ENCODE data around the gene SLC22A14.

SLC22A14 gene

DNA sequence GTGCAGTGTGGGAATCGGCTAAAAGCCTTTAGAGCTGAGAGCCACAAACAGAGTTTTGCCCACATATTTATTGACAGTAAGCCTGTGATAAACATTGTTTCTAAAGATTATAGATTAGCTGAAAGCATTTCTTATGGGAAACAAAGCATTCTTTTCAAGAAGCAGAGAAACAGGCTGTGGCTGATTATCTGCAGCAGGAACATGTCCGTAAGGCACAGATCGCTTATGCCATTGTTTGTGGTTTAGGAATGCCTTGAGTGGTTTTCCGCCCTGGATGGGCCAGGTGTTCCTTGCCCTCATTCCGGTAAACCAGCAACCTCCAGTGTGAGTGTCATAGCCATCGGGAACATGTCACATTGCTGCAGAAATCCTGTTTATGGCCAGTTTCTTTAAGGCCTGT lies 76.9 kb downstream of the SLC22A14 start:
- Mint-ChIP-seq H3K4me3 (no peak overlapping the region), H3K9me3 (no peaks in the 10 kb centered on the region), H3K36me3 (peaks cover 11% of the 10 kb centered on the region), H3K27me3 (no peaks in the 10 kb centered on the region), H3K4me1 (peaks cover 4% of the 10 kb centered on the region), H3K27ac (no peak overlapping the region)
- CTCF ChIA-PET = no interaction called here
- no peak for DNase-seq

DNA sequence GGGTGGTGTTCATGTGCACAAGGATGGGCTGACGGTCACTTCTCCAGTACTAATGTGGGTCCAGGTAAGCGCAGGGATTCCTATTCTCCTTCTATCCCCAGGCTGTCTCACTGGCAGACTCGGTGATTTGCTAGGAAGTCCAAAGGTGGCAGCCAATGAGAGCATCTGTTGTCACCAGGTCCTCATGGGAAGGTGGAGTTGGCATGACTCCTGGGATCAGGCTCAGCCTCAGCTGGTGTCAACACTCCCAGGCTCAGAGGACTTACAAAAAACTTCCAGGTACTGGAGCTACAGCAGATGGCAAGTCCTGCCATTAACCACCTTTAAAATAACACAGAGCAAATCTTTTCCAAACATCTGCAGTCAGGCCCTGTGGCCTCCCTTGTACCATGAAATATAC lies 78.3 kb downstream of the SLC22A14 start:
- H3K36me3 Mint-ChIP-seq = peaks cover 11% of the 10 kb centered on the region
- no peaks in the 10 kb centered on the region for H3K27me3 Mint-ChIP-seq
- peaks cover 9% of the 10 kb centered on the region for H3K4me1 Mint-ChIP-seq
- CTCF ChIA-PET = interaction anchor here (1.2 to 1.5 kb wide), 2 partner anchors 14 to 244 kb away, joined by 3 to 4 read pairs; partner anchors contain the start of gene XYLB
- no peak overlapping the region for H3K4me3 Mint-ChIP-seq
- no peak for DNase-seq
- H3K9me3 Mint-ChIP-seq = no peaks in the 10 kb centered on the region
- H3K27ac Mint-ChIP-seq = no peak overlapping the region

DNA sequence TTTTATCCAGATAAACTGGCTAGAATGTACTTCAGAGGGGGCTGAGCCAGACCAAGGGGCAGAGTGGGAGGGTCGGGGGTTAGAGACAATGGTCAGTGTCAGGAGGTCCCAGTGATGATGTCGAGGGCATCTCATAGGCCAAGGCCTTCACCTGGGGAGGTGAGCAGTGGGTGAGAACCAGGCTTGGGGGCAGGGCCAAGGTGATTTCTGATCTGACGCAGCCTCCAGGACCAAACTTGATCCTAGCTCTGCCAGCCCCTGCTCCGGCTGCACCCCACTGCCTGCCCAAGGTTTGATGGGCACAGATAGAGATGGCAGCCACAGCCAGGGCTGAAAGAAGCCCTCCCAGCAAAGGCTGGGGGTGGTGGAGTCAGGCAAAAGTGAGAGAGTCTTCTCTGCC lies 79.4 kb downstream of the SLC22A14 start:
- Mint-ChIP-seq H3K27me3 (no peaks in the 10 kb centered on the region), H3K27ac (no peak overlapping the region), H3K36me3 (peaks cover 11% of the 10 kb centered on the region), H3K9me3 (no peaks in the 10 kb centered on the region), H3K4me1 (peaks cover 9% of the 10 kb centered on the region), H3K4me3 (no peak overlapping the region)
- no peak for DNase-seq
- CTCF ChIA-PET = interaction anchor here (1.2 to 1.5 kb wide), 2 partner anchors 15 to 245 kb away, joined by 3 to 4 read pairs; partner anchors contain the start of gene XYLB

DNA sequence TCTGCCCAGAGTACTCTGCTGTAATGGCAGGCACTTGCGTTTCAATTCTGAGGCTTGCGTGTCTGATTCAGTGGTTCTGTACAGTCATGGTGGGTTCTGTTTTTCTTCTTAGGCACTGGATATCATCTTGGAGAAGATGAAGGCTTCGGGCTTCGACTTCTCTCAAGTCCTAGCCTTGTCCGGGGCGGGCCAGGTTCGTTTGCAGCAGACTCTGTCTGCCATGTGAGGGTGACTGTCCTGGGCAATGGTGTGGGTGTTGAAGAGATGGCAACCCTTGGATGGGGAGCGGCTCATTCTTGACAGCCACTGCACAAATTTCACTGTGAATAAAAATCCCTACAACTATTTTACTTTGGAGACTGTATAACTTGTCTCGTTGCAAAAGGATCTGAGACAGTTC lies 80.7 kb downstream of the SLC22A14 start:
- peaks cover 11% of the 10 kb centered on the region for H3K36me3 Mint-ChIP-seq
- CTCF ChIA-PET = interaction anchor here (1.0 kb wide), 1 partner anchor 245 kb away, joined by 3 read pairs; no protein-coding TSS in a partner anchor
- H3K9me3 Mint-ChIP-seq = no peaks in the 10 kb centered on the region
- no peak for DNase-seq
- no peak overlapping the region for H3K4me3 Mint-ChIP-seq
- no peaks in the 10 kb centered on the region for H3K27me3 Mint-ChIP-seq
- no peak overlapping the region for H3K27ac Mint-ChIP-seq
- H3K4me1 Mint-ChIP-seq = peaks cover 9% of the 10 kb centered on the region

DNA sequence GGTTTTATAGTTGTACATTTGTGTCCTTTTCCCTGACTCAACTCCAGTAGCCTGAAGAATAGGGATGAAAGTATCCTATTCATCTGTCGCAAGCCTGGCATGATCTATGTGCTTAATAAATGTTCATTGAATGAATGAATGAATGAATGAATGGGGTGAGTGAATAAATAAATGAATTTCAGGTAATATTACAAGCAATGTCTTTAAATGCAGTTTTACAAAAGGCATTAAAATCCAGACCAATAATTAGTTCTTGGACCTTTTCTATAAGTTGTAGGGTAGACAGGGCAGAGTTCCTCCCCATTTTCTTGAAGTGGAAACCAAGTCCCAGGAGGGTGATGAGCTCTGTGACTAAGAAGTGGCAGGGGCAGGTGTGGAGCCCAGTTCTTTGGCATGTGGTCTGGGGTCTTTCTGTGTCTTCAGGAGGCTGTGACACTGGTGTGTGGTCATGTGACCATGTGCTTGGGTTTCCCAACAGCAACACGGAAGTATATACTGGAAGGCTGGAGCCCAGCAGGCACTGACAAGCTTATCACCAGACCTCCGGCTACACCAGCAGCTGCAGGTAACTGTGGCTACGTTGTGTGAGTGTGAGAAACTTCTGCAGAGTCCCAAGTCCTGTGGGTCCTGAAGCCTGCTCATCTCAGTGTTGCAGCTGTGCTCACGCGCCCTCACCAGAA lies 82.8 kb downstream of the SLC22A14 start:
- Mint-ChIP-seq H3K9me3 (peaks cover 2% of the 10 kb centered on the region), H3K4me1 (peaks cover 9% of the 10 kb centered on the region), H3K4me3 (no peak overlapping the region), H3K27me3 (no peaks in the 10 kb centered on the region), H3K36me3 (peaks cover 16% of the 10 kb centered on the region), H3K27ac (no peak overlapping the region)
- no peak for DNase-seq
- CTCF ChIA-PET = interaction anchor here (1.8 kb wide), 1 partner anchor 19 kb away, joined by 7 read pairs; the partner anchor contains the start of gene XYLB

DNA sequence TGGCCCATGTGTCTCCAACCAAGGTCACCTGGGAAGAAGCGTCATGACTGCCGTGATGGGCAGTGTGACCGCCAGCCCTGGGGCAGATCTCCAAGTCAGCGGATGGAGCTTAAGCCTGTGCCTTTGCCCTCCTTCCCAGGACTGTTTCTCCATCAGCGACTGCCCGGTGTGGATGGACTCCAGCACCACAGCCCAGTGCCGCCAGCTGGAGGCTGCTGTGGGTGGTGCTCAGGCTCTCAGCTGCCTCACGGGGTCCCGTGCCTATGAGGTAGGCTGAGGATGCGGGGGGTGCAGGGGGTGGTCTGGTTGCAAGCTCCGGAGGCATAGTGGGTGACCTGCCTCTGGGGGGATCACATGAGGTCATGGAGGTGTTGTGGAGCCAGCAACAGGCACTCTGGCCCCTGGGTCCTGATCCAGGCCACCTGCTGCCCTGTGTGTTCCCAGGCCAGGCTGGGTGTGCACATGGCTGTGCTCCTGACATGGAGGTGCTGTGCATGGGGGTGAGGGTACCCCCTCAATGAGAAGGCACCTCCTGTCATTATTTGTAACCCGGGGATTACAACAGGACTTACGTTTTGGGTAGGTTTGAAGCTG lies 83.5 kb downstream of the SLC22A14 start:
- CTCF ChIA-PET = interaction anchor here (1.8 kb wide), 1 partner anchor 19 kb away, joined by 7 read pairs; the partner anchor contains the start of gene XYLB
- Mint-ChIP-seq H3K4me3 (no peak overlapping the region), H3K27ac (no peak overlapping the region), H3K27me3 (no peaks in the 10 kb centered on the region), H3K9me3 (peaks cover 2% of the 10 kb centered on the region), H3K36me3 (peaks cover 20% of the 10 kb centered on the region), H3K4me1 (peaks cover 9% of the 10 kb centered on the region)
- no peak for DNase-seq

DNA sequence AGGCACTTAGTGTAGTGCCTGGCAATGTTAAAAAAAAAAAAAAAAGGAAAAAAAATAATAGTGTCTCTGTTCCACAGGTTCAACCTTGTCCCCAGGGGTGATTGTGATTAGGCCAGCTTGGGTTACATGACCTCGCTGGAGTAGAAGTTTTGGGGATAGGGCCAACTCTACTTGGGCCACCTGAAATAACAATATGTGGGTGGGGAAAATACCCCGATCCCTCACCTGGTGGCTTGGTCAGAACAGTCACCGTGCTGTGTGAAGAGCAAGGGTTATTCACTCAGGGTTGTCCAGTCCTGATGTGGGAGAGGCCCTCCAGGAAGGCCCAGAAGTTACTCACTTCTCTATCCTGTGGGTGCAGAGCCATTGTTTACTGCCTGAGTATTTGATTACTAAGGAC lies 84.0 kb downstream of the SLC22A14 start:
- Mint-ChIP-seq H3K27me3 (no peaks in the 10 kb centered on the region), H3K9me3 (peaks cover 2% of the 10 kb centered on the region), H3K27ac (no peak overlapping the region), H3K4me3 (no peak overlapping the region), H3K4me1 (peaks cover 9% of the 10 kb centered on the region), H3K36me3 (peaks cover 20% of the 10 kb centered on the region)
- DNase-seq = no peak
- CTCF ChIA-PET = interaction anchor here (1.8 kb wide), 1 partner anchor 20 kb away, joined by 7 read pairs; the partner anchor contains the start of gene XYLB

DNA sequence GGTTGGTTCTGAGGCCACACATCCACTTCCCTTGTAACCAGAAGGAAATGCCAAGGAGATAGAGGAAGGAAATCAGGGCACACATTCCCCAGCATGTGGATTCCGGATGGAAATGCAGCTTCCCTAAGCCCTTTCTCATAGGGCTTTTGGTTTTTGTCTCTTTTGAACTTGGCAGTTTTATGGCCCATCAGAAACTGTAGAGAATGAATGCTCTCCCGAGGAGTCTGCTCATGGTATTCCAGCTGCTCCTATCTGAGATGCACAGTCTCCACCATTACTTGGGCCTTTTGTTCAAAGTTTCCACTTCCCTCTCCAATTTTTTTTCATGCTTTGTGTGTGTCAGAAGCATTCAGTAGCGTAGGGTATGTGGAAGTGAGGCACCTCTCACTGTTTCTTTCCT lies 85.7 kb downstream of the SLC22A14 start:
- peaks cover 9% of the 10 kb centered on the region for H3K4me1 Mint-ChIP-seq

More for the DNA sequence above, 85.7 kb downstream of the SLC22A14 start:
- CTCF ChIA-PET = interaction anchor here (1.2 to 2.6 kb wide), 3 partner anchors 112 to 284 kb away, joined by 3 to 9 read pairs (median 6); no protein-coding TSS in a partner anchor
- Mint-ChIP-seq H3K27ac (no peak overlapping the region), H3K27me3 (no peaks in the 10 kb centered on the region), H3K9me3 (peaks cover 2% of the 10 kb centered on the region), H3K36me3 (peaks cover 17% of the 10 kb centered on the region), H3K4me3 (no peak overlapping the region)
- DNase-seq = no peak
